DOHH2 (cell line): ENCODE data around the gene COX14.

Experiments used
- H3F3A ChIP-seq: fragments of 200-600 bp; sonication (generic), shearing (Covaris generic); 2 replicates; pipeline ENCODE4 v1.6.0; 2016; ENCODE audit warnings: antibody characterized with exemption, mild to moderate bottlenecking; ENCODE audit not compliant: control insufficient read depth, insufficient read depth
- H3K27ac ChIP-seq: fragments of 200-600 bp; sonication (generic); 2 replicates; pipeline ENCODE4 v1.5.1; 2014; ENCODE audit warnings: low read depth, mild to moderate bottlenecking, low read length, moderate library complexity
- H3K27me3 ChIP-seq: fragments of 200-600 bp; sonication (generic); 2 replicates; pipeline ENCODE4 v1.6.1; 2014; ENCODE audit warnings: mild to moderate bottlenecking, low read length, mixed read lengths; ENCODE audit not compliant: control insufficient read depth
- H3K36me3 ChIP-seq: fragments of 200-600 bp; sonication (generic); 2 replicates; pipeline ENCODE4 v1.6.1; 2014; ENCODE audit warnings: mild to moderate bottlenecking, low read length, moderate library complexity, mixed read lengths; ENCODE audit not compliant: control insufficient read depth
- H3K4me1 ChIP-seq: fragments of 200-600 bp; sonication (generic); 2 replicates; pipeline ENCODE4 v1.6.1; 2014; ENCODE audit warnings: mild to moderate bottlenecking, low read length, mixed read lengths; ENCODE audit not compliant: control insufficient read depth
- H3K4me2 ChIP-seq: fragments of 200-600 bp; sonication (generic); 2 replicates; pipeline ENCODE4 v1.6.0; 2014; ENCODE audit warnings: mild to moderate bottlenecking, low read length, moderate library complexity
- H3K4me3 ChIP-seq: fragments of 200-600 bp; sonication (generic); 2 replicates; pipeline ENCODE4 v1.5.1; 2014; ENCODE audit warnings: mild to moderate bottlenecking, low read length, mixed read lengths
- H3K79me2 ChIP-seq: fragments of 200-600 bp; sonication (generic); 2 replicates; pipeline ENCODE4 v1.6.1; 2014; ENCODE audit warnings: mild to moderate bottlenecking, low read length, mixed read lengths; ENCODE audit not compliant: control insufficient read depth
- H3K9me2 ChIP-seq: fragments of 200-600 bp; sonication (generic); replicated peaks from 2 replicates; pipeline ENCODE4 v1.6.1; 2014; ENCODE audit warnings: mild to moderate bottlenecking, low read length, mixed read lengths; ENCODE audit not compliant: control insufficient read depth
- H3K9me3 ChIP-seq: fragments of 200-600 bp; sonication (generic); 2 replicates; pipeline ENCODE4 v1.6.1; 2014; ENCODE audit warnings: antibody characterized with exemption, low read length, mixed read lengths; ENCODE audit not compliant: control insufficient read depth, insufficient read depth
- H4K20me1 ChIP-seq: fragments of 200-600 bp; sonication (generic); 2 replicates; pipeline ENCODE4 v1.6.0; 2014; ENCODE audit warnings: low read depth, mild to moderate bottlenecking, antibody characterized with exemption, low read length, moderate library complexity; ENCODE audit not compliant: control insufficient read depth, insufficient read depth
- EZH2phosphoT487 ChIP-seq: fragments of 200-600 bp; sonication (generic); IDR thresholded peaks from 2 replicates; pipeline ENCODE4 v1.6.1; 2017; ENCODE audit warnings: borderline replicate concordance, mild to moderate bottlenecking, antibody characterized with exemption, low read length, moderate library complexity, mixed read lengths
- TF ChIP-seq, protein P1 (sequence below): fragments of 200-600 bp; sonication (generic); IDR thresholded peaks from one replicate; pipeline ENCODE4 v1.5.1; 2014; ENCODE audit warnings: antibody characterized with exemption, mild to moderate bottlenecking, low read depth, low read length; ENCODE audit not compliant: poor library complexity, severe bottlenecking

The COX14 gene

GRCh38 chr12:50111693-50112455 lies at the start of gene COX14:
Gene COX14 (plus strand): TSS chr12:50112236. CDS start chr12:50120044, 7,808 bp downstream.
- Histone ChIP-seq H3K36me3 (peaks cover 14% of the 10 kb centered on the region), H3K27me3 (no peaks in the 10 kb centered on the region), H3K4me2 (peak within 1 kb of the TSS; percentile 97), H4K20me1 (no peaks in the 10 kb centered on the region), H3K79me2 (peaks cover 47% of the 10 kb centered on the region), H3K9me2 (no peaks in the 10 kb centered on the region), H3F3A (peaks cover 6% of the 10 kb centered on the region; the same call in 1 of the 2 replicates), H3K27ac (peak within 1 kb of the TSS; percentile 72), H3K9me3 (no peaks in the 10 kb centered on the region), H3K4me3 (peak within 1 kb of the TSS; percentile 92), H3K4me1 (peaks cover 31% of the 10 kb centered on the region)
- TF ChIP-seq, protein P1, sequence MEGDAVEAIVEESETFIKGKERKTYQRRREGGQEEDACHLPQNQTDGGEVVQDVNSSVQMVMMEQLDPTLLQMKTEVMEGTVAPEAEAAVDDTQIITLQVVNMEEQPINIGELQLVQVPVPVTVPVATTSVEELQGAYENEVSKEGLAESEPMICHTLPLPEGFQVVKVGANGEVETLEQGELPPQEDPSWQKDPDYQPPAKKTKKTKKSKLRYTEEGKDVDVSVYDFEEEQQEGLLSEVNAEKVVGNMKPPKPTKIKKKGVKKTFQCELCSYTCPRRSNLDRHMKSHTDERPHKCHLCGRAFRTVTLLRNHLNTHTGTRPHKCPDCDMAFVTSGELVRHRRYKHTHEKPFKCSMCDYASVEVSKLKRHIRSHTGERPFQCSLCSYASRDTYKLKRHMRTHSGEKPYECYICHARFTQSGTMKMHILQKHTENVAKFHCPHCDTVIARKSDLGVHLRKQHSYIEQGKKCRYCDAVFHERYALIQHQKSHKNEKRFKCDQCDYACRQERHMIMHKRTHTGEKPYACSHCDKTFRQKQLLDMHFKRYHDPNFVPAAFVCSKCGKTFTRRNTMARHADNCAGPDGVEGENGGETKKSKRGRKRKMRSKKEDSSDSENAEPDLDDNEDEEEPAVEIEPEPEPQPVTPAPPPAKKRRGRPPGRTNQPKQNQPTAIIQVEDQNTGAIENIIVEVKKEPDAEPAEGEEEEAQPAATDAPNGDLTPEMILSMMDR: no peak
- TF ChIP-seq EZH2phosphoT487: no peak

DNA sequence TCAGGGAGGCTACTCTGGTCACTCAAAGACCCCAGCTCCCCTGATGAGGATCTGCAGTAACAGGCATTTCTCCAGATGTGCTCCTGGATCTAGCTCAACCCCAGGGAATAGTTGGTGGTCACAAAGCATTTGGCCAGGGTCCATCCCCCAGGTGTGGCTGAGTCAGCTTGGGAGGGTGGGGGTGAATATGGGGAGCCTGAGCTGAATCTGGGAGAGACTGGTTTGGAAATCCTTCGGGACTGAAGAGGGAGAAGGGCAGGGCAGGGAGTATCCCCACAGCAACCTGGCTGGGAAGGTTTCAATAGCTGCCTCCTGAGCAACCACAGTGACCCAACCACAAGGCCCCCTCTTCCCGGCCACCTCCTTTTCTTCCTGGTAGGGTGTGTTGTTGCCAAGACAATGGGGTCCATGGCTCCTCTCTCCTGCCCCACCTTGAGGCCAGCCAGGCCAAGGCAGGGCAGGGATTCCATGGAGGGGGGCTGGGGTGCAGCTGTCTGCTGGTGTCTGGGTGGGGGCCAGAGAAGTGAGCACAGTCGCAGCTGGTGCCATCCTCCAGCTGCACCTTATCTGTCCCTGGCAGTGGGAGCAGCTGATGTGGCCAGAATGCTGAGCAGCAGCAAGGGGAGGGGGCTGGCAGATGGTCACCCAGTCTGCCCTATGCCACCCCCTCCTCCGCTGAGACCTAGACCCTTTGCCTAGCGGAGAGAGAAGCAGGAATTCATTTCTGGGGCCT lies 49.1 kb upstream of the COX14 start:
- Histone ChIP-seq H3F3A (no peaks in the 10 kb centered on the region; the same call in 1 of the 2 replicates), H3K9me3 (no peaks in the 10 kb centered on the region), H3K4me1 (peaks cover 14% of the 10 kb centered on the region), H3K9me2 (no peaks in the 10 kb centered on the region), H3K27me3 (peaks cover 65% of the 10 kb centered on the region), H3K4me2 (no peak overlapping the region), H4K20me1 (no peaks in the 10 kb centered on the region), H3K36me3 (no peaks in the 10 kb centered on the region), H3K4me3 (no peak overlapping the region), H3K27ac (no peak overlapping the region), H3K79me2 (no peaks in the 10 kb centered on the region)
- TF ChIP-seq, protein P1: no peak
- TF ChIP-seq EZH2phosphoT487: no peak

DNA sequence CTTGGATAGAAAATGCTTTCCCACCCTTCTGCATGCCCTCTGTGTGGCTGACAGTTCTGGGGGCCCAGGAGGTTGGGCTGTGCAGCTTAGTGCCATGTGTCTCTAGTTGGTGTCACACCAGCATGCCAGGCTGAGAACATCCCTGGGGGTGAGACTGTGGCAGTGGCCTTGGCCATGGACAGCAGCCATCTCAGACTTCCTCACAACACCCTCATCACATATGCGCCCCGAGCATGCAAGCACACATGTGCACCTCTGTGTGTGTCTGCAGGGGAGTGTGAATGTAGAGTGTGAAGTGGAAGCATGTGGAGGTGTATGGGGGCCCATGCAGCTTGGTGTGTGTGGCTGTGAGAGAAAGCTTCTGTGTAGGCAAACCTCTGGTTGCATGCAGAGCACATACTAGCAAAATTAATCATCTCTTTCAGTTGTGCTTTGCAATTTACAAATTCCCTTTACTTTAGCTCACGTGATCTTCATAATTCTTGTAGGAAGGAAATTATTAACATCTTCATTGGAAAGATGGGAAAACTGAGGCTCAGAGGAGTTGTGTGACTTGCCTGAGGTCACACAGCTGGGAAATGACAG lies 46.2 kb upstream of the COX14 start:
- peaks cover 8% of the 10 kb centered on the region for H3K4me1 ChIP-seq
- peaks cover 40% of the 10 kb centered on the region for H3K27me3 ChIP-seq
- no peak overlapping the region for H3K27ac ChIP-seq
- no peaks in the 10 kb centered on the region for H3K79me2 ChIP-seq
- H3K9me3 ChIP-seq: no peaks in the 10 kb centered on the region
- no peaks in the 10 kb centered on the region; the same call in 1 of the 2 replicates for H3F3A ChIP-seq
- H4K20me1 ChIP-seq: no peaks in the 10 kb centered on the region
- no peaks in the 10 kb centered on the region for H3K9me2 ChIP-seq
- H3K4me2 ChIP-seq: no peak overlapping the region
- H3K36me3 ChIP-seq: no peaks in the 10 kb centered on the region
- TF ChIP-seq, protein P1: no peak
- no peak for TF ChIP-seq EZH2phosphoT487
- H3K4me3 ChIP-seq: no peak overlapping the region
